Cerebellar nuclear complex (tissue), 1 donor: ENCODE data around the gene TMEM237.

Experiments used
- DNase-seq, 2 experiments: peaks; one replicate each; lab custom pipeline; 2025; lab: John Stamatoyannopoulos, UW

Gene TMEM237

GRCh38 chr2:201642086-201642578 is 1.2 kb downstream of the TMEM237 start:
- DNase-seq = no peak

GRCh38 chr2:201639205-201639604 is 4.1 kb downstream of the TMEM237 start:
- no peak for DNase-seq

- no peak for DNase-seq
Observed at GRCh38 chr2:201638326-201638725, 5.0 kb downstream of the TMEM237 start.

- DNase-seq = no peak
Observed at GRCh38 chr2:201633661-201634249, 9.5 kb downstream of the TMEM237 start.

GRCh38 chr2:201631041-201631440 is 12.3 kb downstream of the TMEM237 start:
- no peak for DNase-seq

GRCh38 chr2:201630577-201630976 is 12.7 kb downstream of the TMEM237 start:
- no peak for DNase-seq

GRCh38 chr2:201628545-201628944 is 14.8 kb downstream of the TMEM237 start:
- DNase-seq = no peak

GRCh38 chr2:201622306-201622970 is 20.9 kb downstream of the TMEM237 start:
- DNase-seq = no peak

- no peak for DNase-seq
Observed at GRCh38 chr2:201621293-201621999, 21.9 kb downstream of the TMEM237 start.

GRCh38 chr2:201618744-201619662 is 24.3 kb downstream of the TMEM237 start:
- no peak for DNase-seq

- no peak for DNase-seq
Observed at GRCh38 chr2:201608021-201608420, 35.3 kb downstream of the TMEM237 start.

- no peak for DNase-seq
Observed at GRCh38 chr2:201607568-201607967, 35.7 kb downstream of the TMEM237 start.

- DNase-seq = no peak
Observed at GRCh38 chr2:201600906-201601305, 42.4 kb downstream of the TMEM237 start.

GRCh38 chr2:201597397-201597796 is 45.9 kb downstream of the TMEM237 start:
- no peak for DNase-seq

GRCh38 chr2:201580486-201580885 is 62.8 kb downstream of the TMEM237 start:
- DNase-seq = no peak

GRCh38 chr2:201579536-201579935 is 63.8 kb downstream of the TMEM237 start:
- no peak for DNase-seq

GRCh38 chr2:201575971-201576370 is 67.3 kb downstream of the TMEM237 start:
- no peak for DNase-seq

GRCh38 chr2:201574766-201575165 is 68.5 kb downstream of the TMEM237 start:
- no peak for DNase-seq

- no peak for DNase-seq
Observed at GRCh38 chr2:201572846-201573508, 70.3 kb downstream of the TMEM237 start.
